ENCODE data around the gene SNAPC5.

SNAPC5 gene

GRCh38 chr15:66515901-66516322, 18.4 kb upstream of the SNAPC5 start:
- H3K4me3 ChIP-seq (ENCODE audit: low read depth, low read length) = no peak overlapping the region
- TF ChIP-seq CTCF (IDR thresholded peaks at IDR 0.05; ENCODE audit: insufficient read depth, low read depth, low read length, missing control alignments) = no peak
- DNase-seq (ENCODE audit: low read depth) = no peak

- no peak for DNase-seq (ENCODE audit: low read depth)
- no peak for TF ChIP-seq CTCF (IDR thresholded peaks at IDR 0.05; ENCODE audit: insufficient read depth, low read depth, low read length, missing control alignments)
- H3K4me3 ChIP-seq (ENCODE audit: low read depth, low read length) = no peak overlapping the region
Observed at GRCh38 chr15:66514586-66514985, 17.0 kb upstream of the SNAPC5 start.

- no peak for TF ChIP-seq CTCF (IDR thresholded peaks at IDR 0.05; ENCODE audit: insufficient read depth, low read depth, low read length, missing control alignments)
- no peak overlapping the region for H3K4me3 ChIP-seq (ENCODE audit: low read depth, low read length)
- no peak for DNase-seq (ENCODE audit: low read depth)
Observed at GRCh38 chr15:66508293-66508883, 10.8 kb upstream of the SNAPC5 start.

- TF ChIP-seq CTCF (IDR thresholded peaks at IDR 0.05; ENCODE audit: insufficient read depth, low read depth, low read length, missing control alignments) = no peak
- no peak for DNase-seq (ENCODE audit: low read depth)
- peak overlapping the region; percentile 86 for H3K4me3 ChIP-seq (ENCODE audit: low read depth, low read length)
Observed at GRCh38 chr15:66505818-66506217, 8.3 kb upstream of the SNAPC5 start.

GRCh38 chr15:66505430-66505811, 7.9 kb upstream of the SNAPC5 start:
- H3K4me3 ChIP-seq (ENCODE audit: low read depth, low read length) = peak overlapping the region; percentile 86
- no peak for DNase-seq (ENCODE audit: low read depth)
- TF ChIP-seq CTCF (IDR thresholded peaks at IDR 0.05; ENCODE audit: insufficient read depth, low read depth, low read length, missing control alignments) = no peak

GRCh38 chr15:66504563-66505429, 7.2 kb upstream of the SNAPC5 start, which contains the start of the genes RPL4 and ZWILCH:
RPL4 (minus strand) TSS chr15:66504855; CDS start chr15:66504790, 65 bp downstream.
ZWILCH (plus strand) TSS chr15:66505326; CDS start chr15:66505339, 13 bp downstream.
- no peak for TF ChIP-seq CTCF (IDR thresholded peaks at IDR 0.05; ENCODE audit: insufficient read depth, low read depth, low read length, missing control alignments)
- peak; percentile 95 for DNase-seq (ENCODE audit: low read depth)

More at GRCh38 chr15:66504563-66505429, 7.2 kb upstream of the SNAPC5 start, which contains the start of the genes RPL4 and ZWILCH:
- H3K4me3 ChIP-seq (ENCODE audit: low read depth, low read length) = peak within 1 kb of the TSS; percentile 86

All from GM12865 (cell line).